H9 (cell line): ENCODE results near the gene ANKRD23. TPM values are rescaled to one million over a fixed set of nuclear protein-coding genes. Genes with fewer than 3 reads are reported as not detected.

Experiments used
- DNase-seq: peaks from one replicate; pipeline ENCODE4 v3.0.0-alpha.2; 2017
- H2AFZ ChIP-seq: one replicate; pipeline ENCODE4 v1.6.1; 2013; ENCODE audit warnings: mild to moderate bottlenecking, low read length, control low read depth, moderate library complexity
- H2AK5ac ChIP-seq: 2 replicates; pipeline ENCODE4 v1.6.1; 2013; ENCODE audit warnings: low read length, control low read depth, mixed read lengths; ENCODE audit not compliant: insufficient read length
- H2BK120ac ChIP-seq: one replicate; pipeline ENCODE4 v1.6.1; 2013; ENCODE audit warnings: low read depth, mild to moderate bottlenecking, low read length, control low read depth, inconsistent platforms; ENCODE audit not compliant: poor library complexity, severe bottlenecking
- H2BK12ac ChIP-seq: 2 replicates; pipeline ENCODE4 v1.6.1; 2013; ENCODE audit warnings: low read length, control low read depth, mixed read lengths, low read depth; ENCODE audit not compliant: insufficient read length
- H2BK15ac ChIP-seq: 2 replicates; pipeline ENCODE4 v1.6.1; 2013; ENCODE audit warnings: low read depth, low read length, control low read depth
- H2BK20ac ChIP-seq: one replicate; pipeline ENCODE4 v1.6.1; 2013; ENCODE audit warnings: low read depth, mild to moderate bottlenecking, low read length, control low read depth, inconsistent platforms; ENCODE audit not compliant: poor library complexity, severe bottlenecking
- H2BK5ac ChIP-seq: 2 replicates; pipeline ENCODE4 v1.6.1; 2013; ENCODE audit warnings: low read length, control low read depth, mixed read lengths; ENCODE audit not compliant: insufficient read length
- H3K14ac ChIP-seq: 2 replicates; pipeline ENCODE4 v1.6.1; 2013; ENCODE audit warnings: low read length, control low read depth; ENCODE audit not compliant: insufficient read depth
- H3K18ac ChIP-seq: 2 replicates; pipeline ENCODE4 v1.6.1; 2013; ENCODE audit warnings: low read depth, mild to moderate bottlenecking, mixed read lengths, low read length, control low read depth; ENCODE audit not compliant: insufficient read length
- H3K23ac ChIP-seq: 2 replicates; pipeline ENCODE4 v1.6.1; 2013; ENCODE audit warnings: low read length, control low read depth, mixed read lengths, low read depth; ENCODE audit not compliant: insufficient read length
- H3K23me2 ChIP-seq: 2 replicates; pipeline ENCODE4 v1.6.1; 2013; ENCODE audit warnings: low read depth, mild to moderate bottlenecking, mixed read lengths, low read length, control low read depth; ENCODE audit not compliant: insufficient read length, poor library complexity, severe bottlenecking
- H3K27ac ChIP-seq: 2 replicates; pipeline ENCODE4 v1.5.1; 2013; ENCODE audit warnings: low read length, control low read depth, mixed read lengths, low read depth; ENCODE audit not compliant: insufficient read length
- H3K27me3 ChIP-seq: 2 replicates; pipeline ENCODE4 v1.6.1; 2013; ENCODE audit warnings: low read length, control low read depth, inconsistent platforms; ENCODE audit not compliant: insufficient read depth
- H3K4ac ChIP-seq: 2 replicates; pipeline ENCODE4 v1.6.1; 2013; ENCODE audit warnings: low read depth, mild to moderate bottlenecking, control low read depth, inconsistent platforms, low read length, moderate library complexity
- H3K4me1 ChIP-seq: 2 replicates; pipeline ENCODE4 v1.6.1; 2013; ENCODE audit warnings: low read length, control low read depth, inconsistent platforms; ENCODE audit not compliant: insufficient read depth
- H3K4me2 ChIP-seq: 2 replicates; pipeline ENCODE4 v1.6.1; 2013; ENCODE audit warnings: low read length, control low read depth, mixed read lengths; ENCODE audit not compliant: insufficient read length, insufficient read depth
- H3K56ac ChIP-seq: 2 replicates; pipeline ENCODE4 v1.6.1; 2013; ENCODE audit warnings: low read depth, mild to moderate bottlenecking, mixed read lengths, low read length, control low read depth; ENCODE audit not compliant: insufficient read length
- H3K79me1 ChIP-seq: 2 replicates; pipeline ENCODE4 v1.6.1; 2013; ENCODE audit warnings: low read depth, mild to moderate bottlenecking, moderate library complexity, low read length, control low read depth, inconsistent platforms; ENCODE audit not compliant: insufficient read depth, poor library complexity, severe bottlenecking
- H3K79me2 ChIP-seq: 2 replicates; pipeline ENCODE4 v1.6.1; 2013; ENCODE audit warnings: low read length, control low read depth, inconsistent platforms; ENCODE audit not compliant: insufficient read depth
- H3K9ac ChIP-seq: 2 replicates; pipeline ENCODE4 v1.6.1; 2013; ENCODE audit warnings: low read length, control low read depth, mixed read lengths; ENCODE audit not compliant: insufficient read length; ENCODE audit errors: extremely low read depth
- H3K9me3 ChIP-seq: one replicate; pipeline ENCODE4 v1.6.1; 2013; ENCODE audit warnings: low read depth, low read length, inconsistent platforms; ENCODE audit not compliant: control insufficient read depth
- H3T11ph ChIP-seq: one replicate; pipeline ENCODE4 v1.6.1; 2013; ENCODE audit warnings: mild to moderate bottlenecking, low read length, control low read depth, inconsistent platforms
- H4K20me1 ChIP-seq: one replicate; pipeline ENCODE4 v1.6.1; 2013; ENCODE audit not compliant: control insufficient read depth, insufficient read length, insufficient read depth
- H4K5ac ChIP-seq: 2 replicates; pipeline ENCODE4 v1.6.1; 2013; ENCODE audit warnings: low read depth, mild to moderate bottlenecking, mixed read lengths, low read length, control low read depth; ENCODE audit not compliant: insufficient read length
- H4K8ac ChIP-seq: replicated peaks from 2 replicates; pipeline ENCODE4 v1.6.1; 2013; ENCODE audit warnings: low read length, control low read depth, mixed read lengths, low read depth; ENCODE audit not compliant: insufficient read length
- H4K91ac ChIP-seq: 2 replicates; pipeline ENCODE4 v1.6.1; 2013; ENCODE audit warnings: low read depth, mild to moderate bottlenecking, moderate library complexity, mixed read lengths, low read length, control low read depth; ENCODE audit not compliant: insufficient read length
- H3K27ac Mint-ChIP-seq, 3 experiments: 2 replicates in 2 of 3; 3 replicates in 1 of 3; pipeline ENCODE4 v1.8.0; 2020 to 2021; ENCODE audit warnings: mixed read lengths in 3 of 3, mild to moderate bottlenecking in 1 of 3, moderate library complexity in 1 of 3
- H3K27me3 Mint-ChIP-seq: 2 replicates; pipeline ENCODE4 v1.8.0; 2021; ENCODE audit warnings: low read depth, mild to moderate bottlenecking, moderate library complexity, mixed read lengths
- H3K36me3 Mint-ChIP-seq, 3 experiments: 2 replicates in 2 of 3; 3 replicates in 1 of 3; pipeline ENCODE4 v1.8.0; 2020 to 2021; ENCODE audit warnings: low read depth in 3 of 3, mixed read lengths in 3 of 3; ENCODE audit not compliant: insufficient read depth in 1 of 3
- H3K4me1 Mint-ChIP-seq, 2 experiments: 2 replicates each; pipeline ENCODE4 v1.8.0; 2020; ENCODE audit warnings: mixed read lengths in 2 of 2
- H3K4me3 Mint-ChIP-seq, 2 experiments: 2 replicates in 1 of 2; 3 replicates in 1 of 2; pipeline ENCODE4 v1.8.0; 2020 to 2021; ENCODE audit warnings: mild to moderate bottlenecking in 2 of 2, mixed read lengths in 2 of 2, moderate library complexity in 1 of 2
- H3K9me3 Mint-ChIP-seq, 2 experiments: 2 replicates in 1 of 2; 3 replicates in 1 of 2; pipeline ENCODE4 v1.8.0; 2020; ENCODE audit warnings: mild to moderate bottlenecking in 2 of 2, mixed read lengths in 2 of 2, moderate library complexity in 1 of 2
- WGBS: extraction: QIAGEN DNeasy Blood & Tissue Kit; methylation state at CpG from one replicate; pipeline ENCODE4 v1.1.7; 2013; ENCODE audit warnings: missing lambda C conversion rate, low lambda C conversion rate, mixed read lengths; ENCODE audit not compliant: insufficient read length; ENCODE audit errors: extremely low coverage; 5-methylcytosine and 5-hydroxymethylcytosine counted together
- total RNA-seq: library from RNA; stranded (reverse); gene quantifications from 2 replicates; pipeline ENCODE4 v1.2.1, GENCODE V29; 2021
- TF ChIP-seq, protein P1 (sequence below): fragments of 200-600 bp; sonication (generic); conservative IDR thresholded peaks from 3 replicates; pipeline ENCODE4 v1.8.0; 2021; ENCODE audit warnings: antibody characterized with exemption, mild to moderate bottlenecking

ANKRD23 gene
- total RNA-seq, 1 experiment from 2014 or later: 2.4 TPM

DNA sequence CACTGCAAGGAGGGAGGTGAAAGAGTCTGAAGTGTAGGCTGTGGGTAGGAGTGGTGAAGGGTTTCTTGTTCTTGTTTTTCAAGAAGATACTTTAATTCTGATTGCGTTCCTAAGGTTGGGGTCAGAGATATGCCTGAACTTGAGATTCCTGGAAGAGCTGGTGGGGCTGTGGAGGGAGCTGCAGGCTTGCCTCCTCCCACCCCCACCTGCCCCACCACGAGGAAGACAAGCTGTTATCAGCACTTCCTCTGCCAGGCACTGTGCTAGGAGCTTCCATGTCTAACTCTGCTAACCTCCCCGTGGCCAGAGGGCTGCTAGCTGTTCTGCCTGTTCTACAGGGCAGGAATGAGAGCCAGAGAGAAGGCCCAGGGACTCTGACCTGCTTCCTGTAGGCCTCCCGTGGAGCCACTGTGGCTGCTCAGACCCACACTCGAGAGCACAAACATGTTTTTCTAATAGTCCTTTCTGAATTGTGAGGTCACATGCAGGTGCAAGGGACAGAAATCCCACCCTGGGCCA lies 13.7 kb downstream of the ANKRD23 start:
- no peaks in the 10 kb centered on the region for H3K4me1 ChIP-seq
- Mint-ChIP-seq H3K4me1 (peaks cover 21 to 22% of the 10 kb centered on the region in 2 experiments), H3K4me3 (no peak overlapping the region), H3K27me3 (no peaks in the 10 kb centered on the region), H3K36me3 (peaks cover 36 to 81% (median 76%) of the 10 kb centered on the region in 3 experiments), H3K27ac (peak overlapping the region in 1 of 3 experiments; percentile 14; a peak in 1 of 7 replicates), H3K9me3 (no peaks in the 10 kb centered on the region)
- no peak overlapping the region for H3K14ac ChIP-seq
- TF ChIP-seq, protein P1, sequence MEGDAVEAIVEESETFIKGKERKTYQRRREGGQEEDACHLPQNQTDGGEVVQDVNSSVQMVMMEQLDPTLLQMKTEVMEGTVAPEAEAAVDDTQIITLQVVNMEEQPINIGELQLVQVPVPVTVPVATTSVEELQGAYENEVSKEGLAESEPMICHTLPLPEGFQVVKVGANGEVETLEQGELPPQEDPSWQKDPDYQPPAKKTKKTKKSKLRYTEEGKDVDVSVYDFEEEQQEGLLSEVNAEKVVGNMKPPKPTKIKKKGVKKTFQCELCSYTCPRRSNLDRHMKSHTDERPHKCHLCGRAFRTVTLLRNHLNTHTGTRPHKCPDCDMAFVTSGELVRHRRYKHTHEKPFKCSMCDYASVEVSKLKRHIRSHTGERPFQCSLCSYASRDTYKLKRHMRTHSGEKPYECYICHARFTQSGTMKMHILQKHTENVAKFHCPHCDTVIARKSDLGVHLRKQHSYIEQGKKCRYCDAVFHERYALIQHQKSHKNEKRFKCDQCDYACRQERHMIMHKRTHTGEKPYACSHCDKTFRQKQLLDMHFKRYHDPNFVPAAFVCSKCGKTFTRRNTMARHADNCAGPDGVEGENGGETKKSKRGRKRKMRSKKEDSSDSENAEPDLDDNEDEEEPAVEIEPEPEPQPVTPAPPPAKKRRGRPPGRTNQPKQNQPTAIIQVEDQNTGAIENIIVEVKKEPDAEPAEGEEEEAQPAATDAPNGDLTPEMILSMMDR: no peak
- no peak overlapping the region for H2BK15ac ChIP-seq
- H3K4me2 ChIP-seq: no peak overlapping the region
- no peak overlapping the region for H2BK120ac ChIP-seq
- H3K79me2 ChIP-seq: no peaks in the 10 kb centered on the region
- H4K20me1 ChIP-seq: no peaks in the 10 kb centered on the region
- no peak overlapping the region for H4K5ac ChIP-seq
- H2BK20ac ChIP-seq: no peak overlapping the region
- no CpG with 5 or more reads among the region's 5 CpGs for WGBS
- H3K27me3 ChIP-seq: no peaks in the 10 kb centered on the region
- no peaks in the 10 kb centered on the region for H3K23me2 ChIP-seq
- no peak overlapping the region for H3K18ac ChIP-seq
- H3K9ac ChIP-seq: no peak overlapping the region
- H4K91ac ChIP-seq: no peak overlapping the region
- no peak overlapping the region for H2BK5ac ChIP-seq
- H3K56ac ChIP-seq: no peak overlapping the region
- no peak overlapping the region for H3K4ac ChIP-seq
- H2AFZ ChIP-seq: no peak overlapping the region
- no peak overlapping the region for H3T11ph ChIP-seq
- no peak overlapping the region for H3K27ac ChIP-seq
- H3K79me1 ChIP-seq: no peaks in the 10 kb centered on the region
- H2BK12ac ChIP-seq: no peak overlapping the region
- DNase-seq: no peak
- H4K8ac ChIP-seq: no peak overlapping the region
- no peak overlapping the region for H3K23ac ChIP-seq
- no peak overlapping the region for H2AK5ac ChIP-seq
- H3K9me3 ChIP-seq: no peaks in the 10 kb centered on the region
